Gastroesophageal sphincter (tissue), 4 donors: ENCODE results near the gene LCNL1. TPM values are rescaled to one million over a fixed set of nuclear protein-coding genes. Genes with fewer than 3 reads are reported as not detected.

Experiments
- ATAC-seq: fragments of 150-250 bp; one replicate; pipeline ENCODE4 v1.9.1; 2016; ENCODE audit warnings: mild to moderate bottlenecking, moderate library complexity
- H3K27ac ChIP-seq, 4 donors: fragments of 200-600 bp; sonication (generic) in 3 of 4; 1 replicate in 3 of 4; 2 replicates in 1 of 4; pipeline ENCODE4 v1.5.1; 2016 to 2019
- H3K27me3 ChIP-seq: fragments of 200-600 bp; sonication (generic); one replicate; pipeline ENCODE4 v1.5.1; 2019
- H3K36me3 ChIP-seq, 2 donors: fragments of 200-600 bp; sonication (generic); one replicate each; pipeline ENCODE4 v1.5.1; 2019; ENCODE audit warnings: control low read depth in 1 of 2
- H3K4me1 ChIP-seq, 3 donors: fragments of 200-600 bp; sonication (generic); 1 replicate in 2 of 3; 2 replicates in 1 of 3; pipeline ENCODE4 v1.5.1; 2016 to 2019; ENCODE audit warnings: control low read depth in 2 of 3
- H3K4me3 ChIP-seq, 2 donors: fragments of 200-600 bp; sonication (generic); one replicate each; pipeline ENCODE4 v1.5.1; 2019; ENCODE audit warnings: mild to moderate bottlenecking in 1 of 2, moderate library complexity in 1 of 2
- H3K9me3 ChIP-seq, 3 donors: fragments of 200-600 bp; sonication (generic); one replicate each; pipeline ENCODE4 v1.5.1; 2017 to 2019; ENCODE audit warnings: control low read depth in 2 of 3
- CTCF ChIP-seq, 4 experiments: fragments of 200-600 bp in 2 of 4; fragments of 450-650 bp in 2 of 4; sonication (generic) in 1 of 4; IDR thresholded peaks; one replicate each; pipeline ENCODE4 v1.5.1; 2017 to 2019; ENCODE audit warnings: antibody characterized with exemption in 4 of 4, mild to moderate bottlenecking in 2 of 4, moderate library complexity in 2 of 4
- EP300 ChIP-seq: sonication (generic); formaldehyde crosslinking; IDR thresholded peaks from one replicate; pipeline ENCODE4 v1.6.1; 2017; ENCODE audit warnings: antibody characterized with exemption, mild to moderate bottlenecking
- POLR2A ChIP-seq, 2 donors: fragments of 450-650 bp; IDR thresholded peaks; one replicate each; pipeline ENCODE4 v1.6.1; 2017; ENCODE audit warnings: antibody characterized with exemption in 2 of 2, mild to moderate bottlenecking in 2 of 2, moderate library complexity in 1 of 2
- POLR2AphosphoS5 ChIP-seq: sonication (generic); formaldehyde crosslinking; IDR thresholded peaks from one replicate; pipeline ENCODE4 v1.6.1; 2017; ENCODE audit warnings: antibody characterized with exemption
- WGBS, 2 donors: methylation state at CpG; one replicate each; pipeline ENCODE4 v1.1.5; 2018; ENCODE audit warnings: low coverage in 1 of 2; 5-methylcytosine and 5-hydroxymethylcytosine counted together
- total RNA-seq, 4 donors: library from RNA; depleted of rRNA; stranded (reverse); fragments of >200 nt; gene quantifications; one replicate each; pipeline ENCODE4 v1.1.0, GENCODE V29; 2016

Gene LCNL1
- total RNA-seq, 4 donors from 2014 or later: 0.40 TPM; not detected in 2

- WGBS, 2 donors: no CpG with 5 or more reads among the region's 5 CpGs
- Histone ChIP-seq H3K4me3 (no peak overlapping the region), H3K36me3 (no peaks in the 10 kb centered on the region), H3K4me1 (peaks cover 0 to 8% (median 5%) of the 10 kb centered on the region in 3 donors), H3K27ac (no peak overlapping the region), H3K27me3 (peaks cover 48% of the 10 kb centered on the region), H3K9me3 (no peaks in the 10 kb centered on the region)
- ATAC-seq: no peak
- no peak for TF ChIP-seq CTCF (IDR thresholded peaks at IDR 0.05)
- TF ChIP-seq POLR2A (IDR thresholded peaks at IDR 0.05): no peak
- no peak for TF ChIP-seq POLR2AphosphoS5
- TF ChIP-seq EP300: no peak
These were observed 13.0 kb upstream of the LCNL1 start for GRCh38 chr9:136969774-136970173.

- H3K27me3 ChIP-seq: peaks cover 44% of the 10 kb centered on the region
- peaks cover 0 to 12% (median 5%) of the 10 kb centered on the region in 3 donors for H3K4me1 ChIP-seq
- ATAC-seq: no peak
- TF ChIP-seq POLR2AphosphoS5: no peak
- TF ChIP-seq CTCF (IDR thresholded peaks at IDR 0.05): no peak
- TF ChIP-seq EP300: no peak
- no peak for TF ChIP-seq POLR2A (IDR thresholded peaks at IDR 0.05)
- H3K4me3 ChIP-seq: no peak overlapping the region
- no peaks in the 10 kb centered on the region for H3K9me3 ChIP-seq
- WGBS, 2 donors: no CpG with 5 or more reads among the region's 11 CpGs
- H3K36me3 ChIP-seq: no peaks in the 10 kb centered on the region
- H3K27ac ChIP-seq: no peak overlapping the region
These were observed 12.4 kb upstream of the LCNL1 start for GRCh38 chr9:136970361-136970760.

GRCh38 chr9:136971746-136972145 is 11.0 kb upstream of the LCNL1 start:
- Histone ChIP-seq H3K27ac (no peak overlapping the region), H3K9me3 (no peaks in the 10 kb centered on the region), H3K4me3 (no peak overlapping the region), H3K4me1 (peaks cover 0 to 17% (median 0%) of the 10 kb centered on the region in 3 donors), H3K36me3 (no peaks in the 10 kb centered on the region), H3K27me3 (peaks cover 32% of the 10 kb centered on the region)
- 70% methylated on average over 8 of the region's 14 CpGs; no CpG with 5 or more reads in 1 of the 2 donors for WGBS, 2 donors
- no peak for ATAC-seq
- TF ChIP-seq EP300: no peak
- no peak for TF ChIP-seq POLR2AphosphoS5
- no peak for TF ChIP-seq POLR2A (IDR thresholded peaks at IDR 0.05)
- no peak for TF ChIP-seq CTCF (IDR thresholded peaks at IDR 0.05)

- Histone ChIP-seq H3K27me3 (peaks cover 35% of the 10 kb centered on the region), H3K4me1 (peaks cover 0 to 23% (median 0%) of the 10 kb centered on the region in 3 donors), H3K27ac (no peak overlapping the region), H3K4me3 (no peak overlapping the region), H3K9me3 (no peaks in the 10 kb centered on the region), H3K36me3 (no peaks in the 10 kb centered on the region)
- WGBS, 2 donors: 48 to 83% methylated on average over 2 to 5 of the region's 11 CpGs
- no peak for ATAC-seq
- no peak for TF ChIP-seq CTCF (IDR thresholded peaks at IDR 0.05)
- no peak for TF ChIP-seq POLR2A (IDR thresholded peaks at IDR 0.05)
- no peak for TF ChIP-seq POLR2AphosphoS5
These were observed 10.5 kb upstream of the LCNL1 start for GRCh38 chr9:136972335-136972734.

- no peak for TF ChIP-seq EP300
- no peak for TF ChIP-seq CTCF (IDR thresholded peaks at IDR 0.05)
- no peak for TF ChIP-seq POLR2AphosphoS5
- TF ChIP-seq POLR2A (IDR thresholded peaks at IDR 0.05): no peak
- no peak for ATAC-seq
- WGBS, 2 donors: 39% methylated on average over 3 of the region's 13 CpGs; no CpG with 5 or more reads in 1 of the 2 donors
- Histone ChIP-seq H3K27me3 (peaks cover 38% of the 10 kb centered on the region), H3K36me3 (no peaks in the 10 kb centered on the region), H3K9me3 (no peaks in the 10 kb centered on the region), H3K27ac (no peak overlapping the region), H3K4me1 (peaks cover 0 to 27% (median 1%) of the 10 kb centered on the region in 3 donors), H3K4me3 (no peak overlapping the region)
These were observed 10.1 kb upstream of the LCNL1 start for GRCh38 chr9:136972743-136973142.
